NCI-H345 (cell line): ENCODE data around the gene ANKRD11.

Experiments used
- DNase-seq: peaks from one replicate; lab custom pipeline; 2025; lab: John Stamatoyannopoulos, UW

ANKRD11 gene

DNA sequence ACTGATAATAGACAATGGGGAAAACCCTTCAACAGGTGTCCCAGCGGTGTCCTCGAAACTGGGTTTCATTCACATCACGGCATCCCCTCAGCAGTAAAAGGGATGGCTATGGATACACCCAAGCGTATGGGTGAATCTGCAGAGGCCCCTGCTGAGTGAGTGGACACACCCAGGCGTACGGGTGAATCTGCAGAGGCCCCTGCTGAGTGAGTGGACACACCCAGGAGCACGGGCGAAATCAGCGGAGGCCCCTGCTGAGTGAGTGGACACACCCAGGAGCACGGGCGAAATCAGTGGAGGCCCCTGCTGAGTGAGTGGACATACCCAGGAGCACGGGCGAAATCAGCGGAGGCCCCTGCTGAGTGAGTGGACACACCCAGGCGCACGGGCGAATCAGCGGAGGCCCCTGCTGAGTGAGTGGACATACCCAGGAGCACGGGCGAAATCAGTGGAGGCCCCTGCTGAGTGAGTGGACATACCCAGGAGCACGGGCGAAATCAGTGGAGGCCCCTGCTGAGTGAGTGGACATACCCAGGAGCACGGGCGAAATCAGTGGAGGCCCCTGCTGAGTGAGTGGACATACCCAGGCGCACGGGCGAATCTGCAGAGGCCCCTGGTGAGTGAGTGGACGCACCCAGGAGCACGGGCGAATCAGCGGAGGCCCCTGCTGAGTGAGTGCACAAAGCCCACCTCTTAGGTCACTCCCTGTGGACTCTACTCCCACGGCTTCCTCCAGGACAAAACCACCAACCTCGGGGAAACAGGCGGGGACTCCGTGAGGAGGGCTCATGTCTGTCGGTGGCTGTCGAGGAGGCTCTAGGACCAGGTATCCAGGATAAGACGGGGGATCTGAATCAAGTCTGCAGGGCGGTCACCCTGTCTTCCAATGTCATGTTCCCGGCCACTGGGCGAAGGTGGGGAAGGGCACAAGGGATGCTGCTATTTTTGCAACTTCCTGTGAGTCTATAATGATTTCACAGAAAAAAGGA lies 161.7 kb downstream of the ANKRD11 start:
- peak; percentile 38 for DNase-seq

DNA sequence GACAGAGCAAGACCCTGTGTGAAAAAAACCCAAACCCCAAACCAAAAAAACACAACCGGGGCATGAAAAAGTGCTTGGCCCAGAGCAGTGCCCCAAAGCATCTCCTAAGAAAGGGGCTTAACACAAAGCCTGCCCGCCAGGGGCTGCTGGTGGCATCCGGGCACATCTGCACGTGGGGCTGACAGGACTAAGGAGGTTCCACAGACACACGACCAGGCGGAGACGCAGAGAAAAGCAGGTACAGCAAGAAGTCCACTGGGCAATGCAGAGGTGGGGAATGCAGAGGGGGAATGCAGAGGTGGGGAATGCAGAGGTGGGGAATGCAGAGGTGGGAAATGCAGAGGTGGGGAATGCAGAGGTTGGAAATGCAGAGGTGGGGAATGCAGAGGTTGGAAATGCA lies 163.6 kb downstream of the ANKRD11 start:
- no peak for DNase-seq

DNA sequence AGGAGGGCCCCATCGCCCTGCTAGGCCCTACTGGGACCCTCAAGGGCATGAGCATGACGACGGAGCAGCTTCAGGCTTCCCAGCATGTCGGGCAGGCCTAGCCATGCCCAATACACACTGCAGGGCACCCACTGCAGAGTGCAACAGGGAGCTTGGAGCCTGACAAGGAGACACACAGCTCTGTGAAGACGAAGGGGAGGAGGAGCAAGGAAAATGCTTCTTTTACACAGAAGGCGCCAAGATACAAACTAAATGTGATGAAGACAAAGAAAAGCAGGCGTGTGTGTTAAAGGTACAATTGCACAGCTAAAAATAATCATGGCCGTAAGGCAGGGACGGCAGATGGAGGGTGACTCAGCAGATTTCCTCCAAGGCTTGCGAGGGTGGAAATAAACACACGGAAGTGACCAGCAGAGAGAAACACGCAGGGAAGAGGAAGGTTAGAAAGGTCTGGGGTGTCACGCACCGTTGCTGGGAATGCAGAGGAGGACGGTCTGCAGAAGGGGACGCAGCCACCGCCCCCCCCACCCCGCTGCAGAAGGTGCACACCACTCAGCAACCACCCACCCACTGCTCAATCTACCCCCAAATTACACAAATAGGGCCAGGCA lies 164.4 kb downstream of the ANKRD11 start:
- DNase-seq: no peak

DNA sequence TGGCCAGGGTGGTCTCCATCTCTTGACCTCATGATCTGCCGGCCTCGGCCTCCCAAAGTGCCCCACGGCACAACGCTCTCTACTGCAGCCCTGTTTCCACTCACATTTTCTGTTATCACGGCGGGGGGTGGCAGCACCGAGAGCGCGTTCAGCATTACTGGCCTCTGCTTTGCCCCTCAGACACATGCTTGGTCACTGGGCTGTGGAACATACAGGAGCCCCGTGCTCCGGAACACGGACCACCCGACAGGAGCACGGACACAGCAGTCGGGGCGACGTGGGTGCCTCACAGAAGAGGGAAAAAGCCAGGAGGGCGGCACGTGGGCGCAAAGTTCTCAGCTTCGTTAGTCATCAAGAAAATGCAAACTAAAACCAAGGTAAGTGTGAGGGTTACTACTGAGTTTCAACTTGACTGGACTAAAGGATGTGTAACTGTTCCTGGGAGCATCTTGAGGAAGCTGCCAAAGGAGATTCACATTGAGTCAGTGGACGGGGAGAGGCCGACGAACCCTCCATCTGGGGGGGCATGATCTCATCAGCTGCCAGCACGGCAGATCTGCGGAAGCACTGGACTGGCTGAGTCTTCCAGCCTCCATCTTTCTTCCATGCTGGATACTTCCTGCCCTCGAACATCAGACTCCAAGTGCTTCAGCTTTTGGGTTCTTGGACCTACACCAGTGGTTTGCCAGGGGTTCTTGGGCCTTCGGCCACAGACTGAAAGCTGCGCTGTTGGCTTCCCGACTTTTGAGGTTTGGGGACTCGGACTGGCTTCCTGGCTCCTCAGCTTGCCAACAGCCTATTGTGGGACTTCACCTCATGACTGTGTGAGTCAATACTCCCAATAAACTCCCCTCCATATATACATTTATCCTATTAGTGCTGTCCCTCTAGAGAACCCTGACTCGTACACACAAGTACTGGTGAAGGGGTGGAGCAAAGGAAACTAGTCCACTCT lies 166.0 kb downstream of the ANKRD11 start:
- no peak for DNase-seq

DNA sequence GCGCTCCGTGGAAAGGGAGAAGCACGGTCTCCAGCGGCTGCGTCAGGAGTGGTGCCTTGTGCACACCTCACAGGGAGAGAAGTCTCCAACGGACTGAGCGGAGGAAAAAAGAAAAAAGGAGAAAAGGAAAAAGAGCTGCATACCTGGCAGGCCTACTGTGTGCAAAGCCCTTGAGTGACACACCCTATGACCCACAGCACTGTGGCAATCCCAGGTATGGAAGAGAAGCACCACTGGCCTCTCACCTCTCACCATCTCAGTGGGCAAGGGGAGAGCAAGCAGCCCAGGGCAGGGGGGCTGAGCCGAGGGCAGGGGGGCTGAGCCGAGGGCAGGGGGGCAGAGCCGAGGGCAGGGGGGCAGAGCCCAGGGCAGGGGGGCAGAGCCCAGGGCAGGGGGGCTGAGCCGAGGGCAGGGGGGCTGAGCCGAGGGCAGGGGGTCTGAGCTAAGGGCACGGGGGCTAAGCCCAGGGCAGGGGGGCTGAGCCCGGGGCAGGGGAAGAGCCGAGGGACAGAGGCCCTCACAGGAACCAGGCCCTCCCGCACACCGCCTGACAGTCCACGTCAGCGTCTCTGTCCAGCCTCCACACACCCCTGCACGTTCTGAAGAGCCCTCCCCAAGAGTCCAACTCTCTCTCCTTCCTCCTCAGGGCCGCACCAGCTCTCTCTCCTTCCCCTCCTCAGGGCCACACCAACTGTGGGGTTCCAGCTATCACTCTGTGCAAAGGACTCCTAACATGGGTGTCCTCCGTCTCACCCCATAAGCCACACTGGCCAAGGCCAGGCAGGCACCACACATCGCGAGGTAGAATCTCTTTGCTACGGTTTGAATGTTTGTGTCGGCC lies 167.0 kb downstream of the ANKRD11 start:
- DNase-seq: no peak

DNA sequence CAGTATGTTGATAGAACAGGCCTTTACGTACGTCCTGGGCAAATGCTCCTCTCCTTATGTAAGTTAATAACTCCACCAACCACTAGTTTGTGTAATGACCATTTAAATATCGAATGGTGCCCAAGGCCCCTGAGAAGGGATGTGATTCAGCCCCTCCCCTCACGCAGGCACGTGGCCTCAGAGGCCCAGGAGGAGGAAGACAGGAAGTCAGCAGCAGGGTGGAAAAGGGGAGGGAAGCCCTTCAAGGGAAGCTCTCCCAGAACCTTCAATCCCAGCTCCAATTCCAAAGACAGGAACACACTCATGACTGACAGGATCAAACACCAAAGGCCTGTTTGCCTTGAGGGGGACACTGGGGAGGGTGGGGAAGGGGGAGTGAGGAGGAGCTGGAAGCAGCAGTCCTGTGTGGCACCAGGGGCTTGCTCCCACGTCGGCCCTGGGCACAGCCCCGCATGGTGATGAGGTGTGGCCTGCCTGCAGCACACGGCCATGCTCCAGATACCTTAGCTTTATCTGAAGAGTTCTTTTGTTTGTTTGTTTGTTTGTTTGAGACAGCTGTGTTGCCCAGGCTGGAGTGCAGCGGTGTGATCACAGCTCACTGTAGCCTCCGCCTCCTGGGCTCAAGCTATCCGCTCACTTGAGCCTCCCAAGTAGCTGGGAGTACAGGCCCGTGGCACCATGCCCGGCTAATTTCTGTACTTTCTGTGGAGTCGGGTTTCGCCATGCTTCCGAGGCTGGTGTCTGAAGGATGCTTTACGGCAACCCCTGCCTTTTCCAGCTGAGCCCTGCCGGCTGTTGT lies 167.8 kb downstream of the ANKRD11 start:
- DNase-seq: peak; percentile 62

DNA sequence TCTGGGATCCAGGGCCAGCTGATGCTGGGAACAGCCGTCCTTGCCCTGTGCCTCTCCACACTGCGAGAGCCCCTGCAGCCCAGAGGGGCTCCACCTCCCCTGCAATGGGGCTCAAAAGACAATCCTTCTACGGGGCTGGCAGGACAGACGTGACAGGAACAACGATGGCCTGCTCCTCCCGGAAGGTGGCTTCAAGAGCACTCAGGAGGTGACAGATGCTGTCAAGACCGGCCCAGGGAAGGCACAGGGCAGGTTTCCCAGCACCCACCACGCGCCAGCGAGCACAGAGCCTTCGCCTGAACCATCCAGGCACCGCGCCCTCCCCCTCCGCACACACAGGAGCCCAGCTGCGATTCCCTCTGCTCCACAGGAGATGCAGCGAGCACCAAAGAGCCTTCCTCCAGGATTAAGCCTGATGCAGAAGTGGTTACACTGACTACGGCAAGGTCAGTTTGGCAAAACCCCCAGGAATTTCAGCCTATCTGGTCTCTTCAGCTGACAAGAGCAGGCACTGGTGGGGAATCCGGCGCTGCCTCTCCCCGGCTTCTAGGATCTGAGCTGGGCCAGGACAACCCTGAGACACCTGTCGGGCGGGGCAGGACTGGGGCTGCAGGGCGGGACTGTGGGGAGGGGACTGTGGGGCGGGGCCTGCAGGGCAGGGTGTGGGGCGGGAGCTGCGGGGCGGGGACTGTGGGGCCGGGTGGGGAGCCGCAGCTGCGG lies 169.4 kb downstream of the ANKRD11 start:
- peak; percentile 60 for DNase-seq

DNA sequence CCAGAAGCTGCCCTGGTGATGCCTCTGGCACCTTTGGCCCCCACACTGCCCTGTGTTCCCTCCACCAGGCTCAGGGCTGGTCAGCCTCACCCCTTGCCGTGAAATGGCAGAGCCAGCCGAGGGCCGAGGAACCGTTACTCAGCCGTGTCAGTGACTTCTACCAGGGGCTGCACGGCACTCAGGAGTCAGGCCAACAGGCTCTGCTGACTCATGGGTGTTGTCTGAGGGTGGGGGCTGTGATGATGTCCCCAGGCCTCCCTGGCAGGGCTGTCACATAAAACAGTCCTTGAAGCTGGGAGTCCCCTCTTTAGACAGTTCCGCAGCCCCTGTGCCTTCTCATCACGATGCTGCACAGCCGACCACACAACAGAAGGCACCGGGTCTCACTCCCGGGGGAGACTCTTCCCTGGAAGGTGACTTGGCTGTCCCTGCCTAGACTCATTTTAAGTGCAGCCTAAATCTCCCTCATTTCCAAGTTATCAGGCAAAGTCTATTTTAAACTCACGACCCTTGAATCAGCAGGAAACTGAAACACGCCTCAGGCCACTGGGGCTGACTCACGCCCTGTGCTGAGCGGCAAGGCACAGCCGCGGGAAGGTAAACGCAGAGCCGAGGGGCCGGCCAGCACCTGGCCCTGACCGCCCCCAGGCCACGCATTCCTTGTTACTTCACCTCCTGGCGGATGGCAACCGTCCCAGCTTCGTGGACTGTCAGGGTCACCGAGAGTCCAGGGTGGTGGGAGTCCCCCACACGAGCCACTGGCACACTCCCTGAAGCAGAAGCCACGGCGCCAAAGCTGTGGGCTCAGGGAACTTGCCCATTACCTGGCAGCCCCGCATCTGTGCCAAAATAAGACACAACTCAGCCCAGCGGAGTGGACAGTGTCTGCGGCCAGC lies 170.2 kb downstream of the ANKRD11 start:
- no peak for DNase-seq

DNA sequence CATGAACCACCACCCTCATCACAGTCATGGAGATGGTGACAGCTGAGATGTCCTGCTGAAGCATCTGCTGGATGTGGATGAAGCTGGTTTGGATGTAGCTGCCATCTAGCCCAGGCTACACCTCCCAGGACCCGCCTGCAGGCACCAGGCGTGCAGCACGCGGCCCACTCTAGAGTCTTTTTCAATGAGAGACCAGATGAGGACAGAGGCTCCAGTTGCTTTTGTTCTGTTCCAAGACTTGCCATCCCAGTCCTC lies 170.8 kb downstream of the ANKRD11 start:
- no peak for DNase-seq

DNA sequence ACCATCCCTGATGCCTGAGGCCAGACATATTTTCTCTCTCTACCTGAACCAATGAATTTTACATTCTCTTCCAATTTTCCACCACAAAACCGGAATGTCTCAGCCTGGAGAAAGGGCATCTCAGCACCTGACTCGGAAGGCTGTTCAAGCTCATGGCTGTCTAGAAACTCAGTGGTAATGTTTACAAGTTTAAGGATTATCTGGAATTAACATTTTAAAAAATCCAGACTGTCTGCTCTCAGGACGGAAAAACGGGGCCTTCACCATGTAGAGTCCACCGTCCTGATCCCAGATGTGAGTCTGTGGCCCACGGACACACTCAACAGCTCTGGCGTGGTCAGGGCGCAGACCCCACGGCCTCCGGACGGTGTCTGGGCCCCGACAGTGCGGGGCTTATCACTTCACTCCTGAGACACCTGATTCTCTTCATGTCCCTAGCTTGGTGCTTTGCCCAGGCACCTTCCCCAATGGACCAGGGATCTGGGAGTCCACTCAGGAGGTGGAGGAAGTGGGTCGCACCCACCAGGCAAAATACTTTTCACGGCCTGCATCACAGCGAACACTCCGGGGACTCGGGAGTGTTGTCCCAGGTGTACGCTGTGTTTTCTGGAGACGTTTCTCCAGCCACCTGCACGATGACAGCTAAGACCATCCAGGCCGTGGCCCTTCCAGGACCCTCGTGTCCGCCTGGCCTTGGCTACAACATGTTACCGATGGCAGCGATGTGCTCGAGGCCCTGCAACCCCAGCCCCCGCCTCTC lies 171.3 kb downstream of the ANKRD11 start:
- DNase-seq: no peak

DNA sequence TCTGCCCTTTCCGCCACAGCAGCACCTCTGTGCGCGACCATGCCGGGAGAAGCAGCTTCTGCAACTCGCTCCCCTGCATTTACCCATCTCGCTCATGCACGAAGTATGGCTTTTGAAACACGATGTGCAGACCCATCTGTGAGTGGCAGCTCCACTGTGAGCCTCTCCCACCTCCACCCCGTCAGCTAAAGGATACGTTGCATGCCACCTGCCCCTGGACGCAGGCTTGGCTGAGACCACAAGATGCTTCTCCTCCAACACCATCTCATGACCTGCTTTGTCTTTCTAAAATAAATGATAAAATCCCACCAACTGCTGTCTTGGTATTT lies 172.0 kb downstream of the ANKRD11 start:
- no peak for DNase-seq

DNA sequence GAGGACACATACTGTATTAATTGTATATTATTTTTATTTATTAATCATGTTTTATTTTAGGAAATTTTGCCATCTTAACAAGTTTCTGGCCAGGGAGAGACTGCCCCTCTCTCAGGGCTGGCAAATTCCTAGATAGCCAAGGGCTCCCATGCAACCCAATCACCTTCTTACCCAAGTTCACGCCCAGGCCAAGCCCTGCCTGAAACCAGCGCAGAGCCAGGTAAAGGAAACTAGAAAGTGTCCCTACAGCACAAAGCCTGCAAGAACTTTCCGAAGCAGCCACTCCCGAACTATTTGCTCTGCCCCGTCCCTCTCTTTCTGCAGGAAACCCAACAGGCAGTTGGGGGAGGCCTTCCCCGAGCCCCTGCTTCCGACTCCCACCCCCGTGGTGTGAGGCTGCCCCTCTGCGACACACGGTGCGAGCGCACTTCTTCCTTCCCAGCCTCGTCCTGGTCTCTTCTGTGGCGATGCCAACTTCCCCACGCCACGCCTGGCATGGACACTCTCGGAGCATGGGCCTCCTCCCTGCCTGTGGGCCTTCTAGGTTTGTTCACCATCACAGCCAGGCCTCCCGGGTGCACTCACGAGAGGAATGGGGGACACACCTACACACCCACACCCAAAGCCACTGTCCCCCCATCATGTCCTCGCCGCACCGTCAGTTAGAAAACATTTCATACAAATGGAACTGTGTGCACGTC lies 172.5 kb downstream of the ANKRD11 start:
- no peak for DNase-seq

DNA sequence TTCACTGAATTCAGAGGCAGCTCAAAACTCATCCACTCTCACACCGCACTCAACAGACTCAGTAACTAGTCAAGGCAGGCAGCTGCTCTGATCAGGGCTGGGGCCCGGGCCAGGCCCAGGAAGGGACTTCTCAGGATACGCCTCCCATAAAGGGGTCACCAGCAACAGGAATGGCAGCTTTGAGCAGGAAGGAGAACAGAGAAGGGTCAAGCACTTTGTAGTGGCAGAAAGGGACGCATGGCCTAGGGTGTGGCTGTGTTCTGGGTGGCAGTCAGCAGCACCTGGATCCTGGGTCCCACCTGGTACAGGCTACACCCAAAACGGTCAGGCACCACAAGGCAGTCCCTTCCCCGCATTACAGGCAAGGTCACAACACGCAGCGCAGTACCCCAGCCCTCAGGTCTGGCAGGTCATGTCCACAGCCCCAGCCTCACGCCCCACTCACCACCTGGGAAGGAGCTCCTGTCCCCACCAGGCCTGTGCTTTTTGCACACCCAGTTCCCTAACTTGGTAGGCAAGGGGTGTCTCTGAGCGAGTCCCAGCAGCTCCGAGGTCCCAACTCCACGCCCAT lies 173.2 kb downstream of the ANKRD11 start:
- DNase-seq: no peak

DNA sequence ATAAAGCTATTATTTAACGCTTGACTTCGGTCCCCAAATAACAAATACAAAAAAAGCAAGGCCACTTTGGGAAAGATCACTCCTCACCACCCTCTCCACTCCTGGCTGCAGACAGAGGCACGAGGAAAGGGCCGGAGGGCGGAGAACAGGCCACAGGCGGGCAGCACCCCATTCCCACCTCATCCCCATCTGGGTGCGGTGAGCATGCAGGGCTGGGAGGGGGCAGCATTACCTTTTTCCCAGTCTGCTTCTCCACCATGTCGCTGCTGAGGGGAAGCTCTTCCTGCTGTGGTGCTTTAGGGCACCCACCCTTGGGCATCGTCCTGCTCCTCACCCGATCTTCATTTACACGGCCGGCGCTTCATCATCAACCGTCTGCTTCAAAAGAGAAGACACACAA lies 173.7 kb downstream of the ANKRD11 start:
- no peak for DNase-seq

DNA sequence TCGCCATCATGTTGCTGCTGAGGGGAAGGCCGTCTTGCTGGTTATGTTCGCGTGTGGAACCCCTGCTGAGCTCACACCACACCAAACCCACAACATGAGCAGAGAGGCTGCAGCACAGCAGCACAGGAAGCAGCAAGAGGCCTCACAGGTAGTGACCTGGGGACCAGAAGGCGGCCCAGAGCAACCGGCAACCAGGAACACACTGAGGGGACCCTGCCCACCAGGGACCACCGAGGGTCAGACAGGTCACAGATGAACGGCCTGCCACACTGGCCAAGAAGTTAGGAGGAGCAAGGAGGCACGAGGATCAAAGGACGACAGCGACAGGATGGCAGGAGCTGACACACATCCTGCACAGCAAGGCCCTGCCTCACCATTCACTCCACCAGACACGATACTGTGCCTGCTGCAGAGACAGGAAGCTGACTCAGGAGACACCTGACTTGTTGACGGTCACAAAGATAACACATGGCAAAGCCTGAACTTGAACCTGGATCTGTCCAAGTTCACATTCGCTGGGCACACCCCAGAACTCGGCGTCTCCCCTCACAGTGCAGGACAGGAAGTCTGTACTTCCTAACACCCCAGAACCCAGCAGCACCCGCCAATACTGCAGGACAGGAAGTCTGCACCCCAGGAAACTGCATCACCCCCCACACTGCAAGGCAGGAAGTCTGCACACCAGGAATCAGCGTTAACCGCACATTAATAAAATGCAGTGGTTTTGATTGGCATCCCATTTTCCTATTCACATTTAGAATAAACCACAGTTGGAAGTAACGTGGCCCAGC lies 174.4 kb downstream of the ANKRD11 start:
- DNase-seq: no peak

DNA sequence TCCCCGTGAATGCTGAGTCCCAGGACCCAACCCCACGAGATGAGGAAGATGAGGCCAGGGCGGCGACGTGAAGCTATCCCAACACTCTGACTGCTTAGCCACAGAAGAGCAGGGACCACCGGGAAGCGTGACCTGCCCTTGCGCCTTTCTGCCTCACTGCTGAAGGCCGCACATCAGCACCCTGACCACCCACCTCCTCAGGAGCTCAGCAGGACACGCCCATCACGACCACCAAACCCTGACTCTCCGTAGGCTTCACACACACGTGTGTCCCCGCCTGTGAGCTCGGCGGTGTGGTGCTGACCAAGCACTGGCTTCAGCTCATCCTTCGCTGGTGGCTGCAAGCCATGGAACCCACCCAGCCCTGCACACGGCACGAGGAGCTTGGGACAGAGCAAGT lies 175.1 kb downstream of the ANKRD11 start:
- DNase-seq: no peak

DNA sequence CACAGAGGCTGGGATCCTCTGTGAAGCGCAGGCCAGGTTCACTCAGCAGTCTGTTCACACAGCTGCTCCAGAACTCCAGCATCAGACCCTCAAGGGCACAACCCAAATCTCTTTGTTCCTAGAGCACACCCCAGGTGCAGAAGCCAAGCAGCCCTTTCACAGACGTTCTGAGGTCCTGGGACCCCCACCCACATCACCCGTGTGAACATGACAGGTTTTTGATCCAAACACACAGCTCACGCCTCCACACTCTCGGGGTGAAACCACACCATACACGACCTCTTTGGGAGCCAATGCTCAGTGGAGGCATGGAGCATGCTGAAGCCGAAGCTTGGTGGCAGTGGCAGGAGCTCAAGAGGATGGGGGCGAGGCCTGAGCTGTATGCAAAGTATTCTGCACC lies 175.5 kb downstream of the ANKRD11 start:
- DNase-seq: no peak
